RWPE1 (cell line): ENCODE measurements around the gene ADAM12.

Source experiments
- CTCF ChIA-PET: fragments of 350-600 bp; sonication (Branson Sonifier 250); formaldehyde crosslinking; extraction: SDS; loops from one replicate; lab custom pipeline; 2021; lab: Yijun Ruan, JAX
- POLR2A ChIA-PET: fragments of 400-600 bp; formaldehyde crosslinking; extraction: SDS; loops from one replicate; lab custom pipeline; 2020; ENCODE audit warnings: antibody characterized with exemption; ENCODE audit not compliant: low non-redundant PET; lab: Yijun Ruan, JAX
- DNase-seq: peaks from one replicate; pipeline ENCODE4 v3.0.0; 2012; ENCODE audit warnings: low spot score
- H3K27ac ChIP-seq: fragments of 450-650 bp; 2 replicates; pipeline ENCODE4 v1.5.1; 2017
- CTCF ChIP-seq: fragments of 450-650 bp; conservative IDR thresholded peaks from 2 replicates; pipeline ENCODE4 v1.5.1; 2017; ENCODE audit warnings: low read depth, mild to moderate bottlenecking

Gene ADAM12

GRCh38 chr10:126430512-126430911 is 42.2 kb upstream of the ADAM12 start:
- ChIA-PET POLR2A (no interaction called here), CTCF (no interaction called here)
- H3K27ac ChIP-seq: no peak overlapping the region
- no peak for DNase-seq
- no peak for TF ChIP-seq CTCF

- TF ChIP-seq CTCF: no peak
- DNase-seq: no peak
- POLR2A ChIA-PET: no interaction called here
- CTCF ChIA-PET: no interaction called here
- no peak overlapping the region for H3K27ac ChIP-seq
Observed at GRCh38 chr10:126429275-126429674, 41.0 kb upstream of the ADAM12 start.

- POLR2A ChIA-PET: no interaction called here
- H3K27ac ChIP-seq: no peak overlapping the region
- CTCF ChIA-PET: interaction anchor here (0.8 kb wide), 1 partner anchor 590 kb away, joined by 4 read pairs; no protein-coding TSS in a partner anchor
- DNase-seq: no peak
- no peak for TF ChIP-seq CTCF
Observed at GRCh38 chr10:126425489-126426065, 37.3 kb upstream of the ADAM12 start.

- no peak for TF ChIP-seq CTCF
- POLR2A ChIA-PET: no interaction called here
Observed at GRCh38 chr10:126425032-126425431, 36.8 kb upstream of the ADAM12 start.

GRCh38 chr10:126423732-126424491 is 35.6 kb upstream of the ADAM12 start:
- DNase-seq: no peak
- no peak for TF ChIP-seq CTCF
- CTCF ChIA-PET: no interaction called here
- H3K27ac ChIP-seq: no peak overlapping the region
- POLR2A ChIA-PET: no interaction called here

More at GRCh38 chr10:126425032-126425431, 36.8 kb upstream of the ADAM12 start:
- CTCF ChIA-PET: interaction anchor here (0.8 kb wide), 1 partner anchor 590 kb away, joined by 4 read pairs; no protein-coding TSS in a partner anchor
- H3K27ac ChIP-seq: no peak overlapping the region
- no peak for DNase-seq

GRCh38 chr10:126422567-126422966 is 34.3 kb upstream of the ADAM12 start:
- no peak for TF ChIP-seq CTCF
- ChIA-PET CTCF (interaction anchor here (0.7 kb wide), 1 partner anchor 40 kb away, joined by 4 read pairs; no protein-coding TSS in a partner anchor), POLR2A (no interaction called here)
- no peak overlapping the region for H3K27ac ChIP-seq
- DNase-seq: no peak
